Endodermal cell (in vitro differentiated cells): ENCODE results near the gene TIMM17A. TPM values are rescaled to one million over a fixed set of nuclear protein-coding genes. Genes with fewer than 3 reads are reported as not detected.

Experiments used
- DNase-seq: peaks from one replicate; pipeline ENCODE4 v3.0.0-alpha.2; 2017
- H3K27ac ChIP-seq: 2 replicates; pipeline ENCODE4 v1.5.1; 2013; ENCODE audit warnings: mild to moderate bottlenecking, low read depth, low read length, moderate library complexity
- H3K27me3 ChIP-seq: 2 replicates; pipeline ENCODE4 v1.6.1; 2013; ENCODE audit warnings: mild to moderate bottlenecking, low read length, moderate library complexity; ENCODE audit not compliant: insufficient read depth, control insufficient read depth, poor library complexity, severe bottlenecking
- H3K36me3 ChIP-seq: 2 replicates; pipeline ENCODE4 v1.7.0; 2013; ENCODE audit warnings: mild to moderate bottlenecking, low read length, moderate library complexity; ENCODE audit not compliant: control insufficient read depth, insufficient read depth
- H3K4me1 ChIP-seq: one replicate; pipeline ENCODE4 v1.7.0; 2013; ENCODE audit warnings: low read length; ENCODE audit not compliant: control insufficient read depth, insufficient read depth
- H3K4me3 ChIP-seq: 2 replicates; pipeline ENCODE4 v1.5.1; 2013; ENCODE audit warnings: mild to moderate bottlenecking, low read length, moderate library complexity
- H3K9ac ChIP-seq: 2 replicates; pipeline ENCODE4 v1.6.1; 2013; ENCODE audit warnings: mild to moderate bottlenecking, low read length, moderate library complexity; ENCODE audit not compliant: poor library complexity, severe bottlenecking; ENCODE audit errors: extremely low read depth
- H3K9me3 ChIP-seq: 2 replicates; pipeline ENCODE4 v1.6.1; 2013; ENCODE audit warnings: mild to moderate bottlenecking, low read length, moderate library complexity; ENCODE audit not compliant: control insufficient read depth
- H3K27ac Mint-ChIP-seq: 2 replicates; pipeline ENCODE4 v1.8.0; 2020; ENCODE audit warnings: mixed read lengths
- H3K27me3 Mint-ChIP-seq: 2 replicates; pipeline ENCODE4 v1.8.0; 2021; ENCODE audit warnings: mild to moderate bottlenecking, mixed read lengths; ENCODE audit not compliant: insufficient read depth
- H3K36me3 Mint-ChIP-seq: 2 replicates; pipeline ENCODE4 v1.8.0; 2020; ENCODE audit warnings: low read depth, mixed read lengths
- H3K4me1 Mint-ChIP-seq: 2 replicates; pipeline ENCODE4 v1.8.0; 2020; ENCODE audit warnings: mixed read lengths
- H3K4me3 Mint-ChIP-seq: 2 replicates; pipeline ENCODE4 v1.8.0; 2020; ENCODE audit warnings: mild to moderate bottlenecking, moderate library complexity, mixed read lengths
- H3K9me3 Mint-ChIP-seq: 2 replicates; pipeline ENCODE4 v1.8.0; 2020; ENCODE audit warnings: mild to moderate bottlenecking, mixed read lengths
- WGBS, 2 experiments: methylation state at CpG; one replicate each; pipeline versions ENCODE4 v1.1.5 to v1.1.7; 2013; ENCODE audit warnings: missing lambda C conversion rate in 2 of 2, mixed read lengths in 1 of 2; ENCODE audit not compliant: insufficient coverage in 1 of 2, insufficient read length in 1 of 2; 5-methylcytosine and 5-hydroxymethylcytosine counted together
- total RNA-seq, 2 donors: library from RNA; stranded (reverse); fragmentation: NEBNext Ultra II Directional in 1 of 2; extraction: Animal tissue kit (Norgen Biotek cat#: 25700) in 1 of 2; gene quantifications; 2 replicates in 1 of 2; 3 replicates in 1 of 2; pipeline ENCODE4 v1.2.1, GENCODE V29; 2021
- TF ChIP-seq, protein P1 (sequence below): fragments of 200-600 bp; sonication (generic); conservative IDR thresholded peaks from 2 replicates; pipeline ENCODE4 v1.5.0; 2021; ENCODE audit warnings: antibody characterized with exemption, mild to moderate bottlenecking

TIMM17A gene
- total RNA-seq, 2 donors from 2014 or later = 41.7 to 47.4 TPM

DNA sequence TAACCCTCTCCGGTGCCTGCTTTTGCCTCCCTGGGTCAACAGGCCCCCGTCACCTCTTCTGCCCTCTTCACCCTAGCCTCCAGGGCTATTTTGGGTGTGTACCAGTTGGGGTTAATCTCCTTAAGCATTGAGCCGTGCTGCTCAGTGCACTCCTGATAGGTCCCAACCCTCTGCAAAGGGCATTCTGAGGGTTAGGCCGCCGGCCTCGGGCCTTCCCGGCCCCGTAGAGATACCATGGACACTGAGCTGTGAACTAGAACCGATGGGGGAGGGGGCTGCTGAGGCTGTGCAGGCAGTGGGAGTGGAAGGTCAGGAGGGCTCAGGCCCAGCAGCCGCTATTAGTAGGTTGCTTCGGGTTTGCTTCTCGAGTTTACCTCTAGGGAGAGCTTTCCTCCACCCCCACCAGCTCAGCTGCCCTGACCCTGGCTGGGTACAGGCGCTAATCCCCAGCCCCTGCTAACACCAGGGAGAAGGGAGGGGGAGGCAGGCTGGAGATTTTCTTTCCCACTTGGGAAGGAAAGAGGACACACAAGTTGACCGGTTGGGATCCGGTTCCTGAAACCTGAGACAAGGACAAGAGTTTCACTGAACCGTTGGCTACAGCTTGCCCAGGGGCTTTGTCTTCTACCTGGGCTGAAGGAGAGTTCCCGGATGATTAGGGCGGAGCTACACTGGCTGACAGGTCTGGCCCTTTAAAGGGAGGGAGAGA, 13.7 kb upstream of the TIMM17A start:
- Mint-ChIP-seq H3K9me3 (no peaks in the 10 kb centered on the region), H3K4me3 (peak overlapping the region; percentile 54), H3K4me1 (peaks cover 36% of the 10 kb centered on the region), H3K36me3 (no peaks in the 10 kb centered on the region), H3K27me3 (peaks cover 6% of the 10 kb centered on the region), H3K27ac (peak overlapping the region; percentile 96)
- H3K27ac ChIP-seq = peak overlapping the region; percentile 36
- H3K9me3 ChIP-seq = no peaks in the 10 kb centered on the region
- peaks cover under 1% of the 10 kb centered on the region for H3K27me3 ChIP-seq
- peak overlapping the region; percentile 61 for H3K4me3 ChIP-seq
- TF ChIP-seq, protein P1, sequence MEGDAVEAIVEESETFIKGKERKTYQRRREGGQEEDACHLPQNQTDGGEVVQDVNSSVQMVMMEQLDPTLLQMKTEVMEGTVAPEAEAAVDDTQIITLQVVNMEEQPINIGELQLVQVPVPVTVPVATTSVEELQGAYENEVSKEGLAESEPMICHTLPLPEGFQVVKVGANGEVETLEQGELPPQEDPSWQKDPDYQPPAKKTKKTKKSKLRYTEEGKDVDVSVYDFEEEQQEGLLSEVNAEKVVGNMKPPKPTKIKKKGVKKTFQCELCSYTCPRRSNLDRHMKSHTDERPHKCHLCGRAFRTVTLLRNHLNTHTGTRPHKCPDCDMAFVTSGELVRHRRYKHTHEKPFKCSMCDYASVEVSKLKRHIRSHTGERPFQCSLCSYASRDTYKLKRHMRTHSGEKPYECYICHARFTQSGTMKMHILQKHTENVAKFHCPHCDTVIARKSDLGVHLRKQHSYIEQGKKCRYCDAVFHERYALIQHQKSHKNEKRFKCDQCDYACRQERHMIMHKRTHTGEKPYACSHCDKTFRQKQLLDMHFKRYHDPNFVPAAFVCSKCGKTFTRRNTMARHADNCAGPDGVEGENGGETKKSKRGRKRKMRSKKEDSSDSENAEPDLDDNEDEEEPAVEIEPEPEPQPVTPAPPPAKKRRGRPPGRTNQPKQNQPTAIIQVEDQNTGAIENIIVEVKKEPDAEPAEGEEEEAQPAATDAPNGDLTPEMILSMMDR = peak; percentile 41
- H3K4me1 ChIP-seq = no peaks in the 10 kb centered on the region
- 11 to 80% methylated on average over 1 to 18 of the region's 18 CpGs for WGBS, 2 experiments
- DNase-seq = peak; percentile 94
- H3K9ac ChIP-seq = peak overlapping the region; percentile 47
- no peaks in the 10 kb centered on the region for H3K36me3 ChIP-seq

DNA sequence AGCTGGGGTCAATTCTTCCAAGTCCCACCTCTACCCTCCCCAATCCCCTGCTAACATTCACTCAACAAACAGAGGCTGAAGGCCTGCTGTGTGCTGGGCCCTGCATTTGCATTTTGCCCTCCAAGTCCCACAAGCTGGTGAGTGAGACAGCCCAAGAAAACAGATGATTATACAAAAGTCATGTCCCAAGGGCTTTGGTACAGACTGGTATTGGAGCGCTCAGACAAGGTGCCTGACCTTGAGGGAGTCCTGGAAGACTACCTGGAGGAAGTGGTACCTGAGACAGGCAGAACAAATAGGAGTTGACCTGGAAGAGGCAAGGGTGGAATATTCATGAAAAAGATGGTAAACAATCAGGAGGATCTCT, 13.2 kb upstream of the TIMM17A start:
- H3K4me1 Mint-ChIP-seq = peaks cover 40% of the 10 kb centered on the region

DNA sequence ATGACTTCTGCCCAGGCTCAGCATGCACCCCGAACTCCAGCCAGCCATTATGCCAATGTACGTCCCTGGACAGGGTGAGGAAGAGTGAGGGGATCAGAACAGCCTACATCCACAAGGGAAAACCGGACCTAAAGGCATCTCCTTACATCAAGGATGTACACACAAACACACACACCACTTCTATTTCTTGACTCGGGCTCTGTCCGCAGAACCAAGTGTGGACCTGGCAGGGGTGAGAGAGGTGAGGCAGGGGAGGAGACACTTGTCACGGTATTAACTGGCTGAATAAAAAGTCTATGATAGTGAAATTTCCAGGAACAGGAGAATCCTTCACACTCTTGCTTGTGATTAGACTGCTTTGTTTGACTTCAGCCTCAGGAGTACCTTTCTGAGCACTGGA, 11.3 kb upstream of the TIMM17A start:
- no peak overlapping the region for H3K4me3 Mint-ChIP-seq
- peaks cover 26% of the 10 kb centered on the region for H3K27me3 Mint-ChIP-seq
- H3K9me3 Mint-ChIP-seq = no peaks in the 10 kb centered on the region
- H3K4me1 Mint-ChIP-seq = peaks cover 36% of the 10 kb centered on the region
- TF ChIP-seq, protein P1 = no peak
- DNase-seq = no peak
- H3K27me3 ChIP-seq = peaks cover 19% of the 10 kb centered on the region
- no peaks in the 10 kb centered on the region for H3K36me3 Mint-ChIP-seq
- no peak overlapping the region for H3K27ac Mint-ChIP-seq
- H3K36me3 ChIP-seq = no peaks in the 10 kb centered on the region
- H3K9ac ChIP-seq = no peak overlapping the region
- 90 to 100% methylated on average over 2 to 6 of the region's 6 CpGs for WGBS, 2 experiments
- H3K4me3 ChIP-seq = no peak overlapping the region
- H3K4me1 ChIP-seq = peaks cover 3% of the 10 kb centered on the region
- no peak overlapping the region for H3K27ac ChIP-seq
- H3K9me3 ChIP-seq = no peaks in the 10 kb centered on the region

More for the DNA sequence above, 13.2 kb upstream of the TIMM17A start:
- no peak for DNase-seq
- H3K9me3 ChIP-seq = no peaks in the 10 kb centered on the region
- peak overlapping the region; percentile 36 for H3K27ac ChIP-seq
- H3K9ac ChIP-seq = peak overlapping the region; percentile 47
- Mint-ChIP-seq H3K36me3 (no peaks in the 10 kb centered on the region), H3K27ac (peak overlapping the region; percentile 96), H3K4me3 (peak overlapping the region; percentile 54), H3K9me3 (no peaks in the 10 kb centered on the region), H3K27me3 (peaks cover 12% of the 10 kb centered on the region)
- H3K27me3 ChIP-seq = peaks cover 6% of the 10 kb centered on the region
- TF ChIP-seq, protein P1 = no peak
- H3K4me3 ChIP-seq = peak overlapping the region; percentile 61
- no peaks in the 10 kb centered on the region for H3K36me3 ChIP-seq
- WGBS, 2 experiments = 90 to 91% methylated on average over 1 of the region's 1 CpG
- H3K4me1 ChIP-seq = peaks cover 3% of the 10 kb centered on the region
